ENCODE results near the gene UMAD1.
"Not testable (repeated sequence)": the region's sequence is repeated elsewhere in the genome, so short reads cannot be mapped to it uniquely, and the experiment has no call there.

The UMAD1 gene

GRCh38 chr7:7652798-7653540 is 12.4 kb downstream of the UMAD1 start:
- no peak for DNase-seq (ENCODE audit: low read depth in 2 of 2, low spot score in 1 of 2)

GRCh38 chr7:7653593-7654187 is 13.1 kb downstream of the UMAD1 start:
- DNase-seq (ENCODE audit: low read depth in 2 of 2, low spot score in 1 of 2): no peak

GRCh38 chr7:7654964-7655715 is 14.6 kb downstream of the UMAD1 start:
- no peak for DNase-seq (ENCODE audit: low read depth in 2 of 2, low spot score in 1 of 2)

GRCh38 chr7:7656459-7656858 is 15.9 kb downstream of the UMAD1 start:
- DNase-seq (ENCODE audit: low read depth in 2 of 2, low spot score in 1 of 2): not testable (repeated sequence)

GRCh38 chr7:7662527-7662926 is 22.0 kb downstream of the UMAD1 start:
- no peak for DNase-seq (ENCODE audit: low read depth in 2 of 2, low spot score in 1 of 2)

- no peak for DNase-seq (ENCODE audit: low read depth in 2 of 2, low spot score in 1 of 2)
Observed at GRCh38 chr7:7664291-7664690, 23.7 kb downstream of the UMAD1 start.

GRCh38 chr7:7665031-7665430 is 24.5 kb downstream of the UMAD1 start:
- no peak for DNase-seq (ENCODE audit: low read depth in 2 of 2, low spot score in 1 of 2)

GRCh38 chr7:7667187-7667586 is 26.6 kb downstream of the UMAD1 start:
- DNase-seq (ENCODE audit: low read depth in 2 of 2, low spot score in 1 of 2): no peak

GRCh38 chr7:7668706-7669105 is 28.2 kb downstream of the UMAD1 start:
- DNase-seq (ENCODE audit: low read depth in 2 of 2, low spot score in 1 of 2): no peak

- no peak for DNase-seq (ENCODE audit: low read depth in 2 of 2, low spot score in 1 of 2)
Observed at GRCh38 chr7:7670490-7670889, 29.9 kb downstream of the UMAD1 start.

- DNase-seq (ENCODE audit: low read depth in 2 of 2, low spot score in 1 of 2): no peak
Observed at GRCh38 chr7:7671361-7671760, 30.8 kb downstream of the UMAD1 start.

GRCh38 chr7:7672545-7673239 is 32.1 kb downstream of the UMAD1 start:
- DNase-seq (ENCODE audit: low read depth in 2 of 2, low spot score in 1 of 2): no peak

GRCh38 chr7:7673240-7673550 is 32.6 kb downstream of the UMAD1 start:
- no peak for DNase-seq (ENCODE audit: low read depth in 2 of 2, low spot score in 1 of 2)

GRCh38 chr7:7675686-7676085 is 35.1 kb downstream of the UMAD1 start:
- no peak for DNase-seq (ENCODE audit: low read depth in 2 of 2, low spot score in 1 of 2)

GRCh38 chr7:7679640-7680039 is 39.1 kb downstream of the UMAD1 start:
- not testable (repeated sequence) for DNase-seq (ENCODE audit: low read depth in 2 of 2, low spot score in 1 of 2)

- DNase-seq (ENCODE audit: low read depth in 2 of 2, low spot score in 1 of 2): no peak
Observed at GRCh38 chr7:7681191-7681935, 40.8 kb downstream of the UMAD1 start.

GRCh38 chr7:7681936-7682329 is 41.4 kb downstream of the UMAD1 start:
- no peak for DNase-seq (ENCODE audit: low read depth in 2 of 2, low spot score in 1 of 2)

GRCh38 chr7:7682861-7683260 is 42.3 kb downstream of the UMAD1 start:
- DNase-seq (ENCODE audit: low read depth in 2 of 2, low spot score in 1 of 2): no peak

GRCh38 chr7:7686811-7687508 is 46.4 kb downstream of the UMAD1 start:
- no peak for DNase-seq (ENCODE audit: low read depth in 2 of 2, low spot score in 1 of 2)

- no peak for DNase-seq (ENCODE audit: low read depth in 2 of 2, low spot score in 1 of 2)
Observed at GRCh38 chr7:7687800-7688199, 47.2 kb downstream of the UMAD1 start.

- DNase-seq (ENCODE audit: low read depth in 2 of 2, low spot score in 1 of 2): no peak
Observed at GRCh38 chr7:7688310-7688709, 47.8 kb downstream of the UMAD1 start.
